ENCODE measurements around the gene SNX25.
"Not testable (repeated sequence)": the region's sequence is repeated elsewhere in the genome, so short reads cannot be mapped to it uniquely, and the experiment has no call there.

The SNX25 gene

DNA sequence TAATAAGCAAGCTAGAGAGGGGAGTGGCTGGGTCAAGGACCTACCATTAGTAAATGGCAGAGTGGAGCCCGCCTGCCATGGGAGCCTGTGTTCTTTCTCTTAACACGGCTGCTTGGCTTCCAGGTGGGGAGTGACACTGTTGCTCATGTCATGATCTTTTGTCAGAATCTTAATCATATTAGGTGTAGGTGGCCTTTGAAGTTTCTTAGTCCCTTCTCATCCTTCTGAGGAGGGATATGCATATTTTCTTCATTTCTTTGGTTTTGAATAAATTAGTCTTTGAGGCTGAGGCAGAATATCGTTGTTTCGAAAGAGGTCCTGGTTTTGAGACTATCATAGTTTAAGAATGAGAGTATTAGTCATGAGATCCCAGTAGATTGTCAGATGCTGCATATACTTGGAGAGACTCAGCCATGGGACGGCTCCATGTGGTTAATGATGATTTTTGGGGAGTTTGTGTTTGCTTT lies 28.9 kb downstream of the SNX25 start:
- ChIA-PET POLR2A (no interaction called here), CTCF (no interaction called here)
- DNase-seq (ENCODE audit: extremely low spot score) = no peak
- TF ChIP-seq ARNT (IDR thresholded peaks at IDR 0.05) = no peak
- TF ChIP-seq, protein P1, sequence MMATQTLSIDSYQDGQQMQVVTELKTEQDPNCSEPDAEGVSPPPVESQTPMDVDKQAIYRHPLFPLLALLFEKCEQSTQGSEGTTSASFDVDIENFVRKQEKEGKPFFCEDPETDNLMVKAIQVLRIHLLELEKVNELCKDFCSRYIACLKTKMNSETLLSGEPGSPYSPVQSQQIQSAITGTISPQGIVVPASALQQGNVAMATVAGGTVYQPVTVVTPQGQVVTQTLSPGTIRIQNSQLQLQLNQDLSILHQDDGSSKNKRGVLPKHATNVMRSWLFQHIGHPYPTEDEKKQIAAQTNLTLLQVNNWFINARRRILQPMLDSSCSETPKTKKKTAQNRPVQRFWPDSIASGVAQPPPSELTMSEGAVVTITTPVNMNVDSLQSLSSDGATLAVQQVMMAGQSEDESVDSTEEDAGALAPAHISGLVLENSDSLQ (IDR thresholded peaks at IDR 0.05) = no peak

DNA sequence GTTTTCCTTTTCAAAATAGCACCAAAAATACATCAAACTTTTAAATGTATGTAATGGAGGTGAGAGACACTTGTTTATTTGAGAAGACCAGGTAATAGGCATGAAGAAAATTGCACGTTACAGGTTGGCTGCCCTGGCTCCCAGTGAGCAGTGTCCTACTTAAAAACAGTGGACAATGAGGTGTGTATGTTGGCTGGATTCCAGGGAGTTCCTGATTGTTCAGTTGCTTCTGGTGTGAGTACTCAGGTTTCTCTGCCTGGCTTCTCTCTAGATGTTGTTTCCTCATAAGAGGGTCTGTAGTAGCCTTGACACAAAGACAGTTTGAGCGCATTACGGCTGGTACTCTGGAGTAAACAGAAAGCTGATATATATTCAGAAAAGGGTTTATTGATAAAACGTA lies 29.4 kb downstream of the SNX25 start:
- TF ChIP-seq TARDBP (IDR thresholded peaks at IDR 0.05) (no peak), LEF1 (IDR thresholded peaks at IDR 0.05; ENCODE audit: borderline replicate concordance) (no peak), BHLHE40 (IDR thresholded peaks at IDR 0.05; ENCODE audit: borderline replicate concordance) (no peak), FOXK2 (IDR thresholded peaks at IDR 0.05) (no peak), HDGF (IDR thresholded peaks at IDR 0.05; ENCODE audit: borderline replicate concordance) (no peak), FOXM1 (IDR thresholded peaks at IDR 0.05; ENCODE audit: borderline replicate concordance) (no peak), SP1 (IDR thresholded peaks at IDR 0.05) (no peak), ARNT (IDR thresholded peaks at IDR 0.05) (no peak), SUZ12 (IDR thresholded peaks at IDR 0.05) (no peak), NFRKB (IDR thresholded peaks at IDR 0.05) (no peak), ELF4 (IDR thresholded peaks at IDR 0.05) (no peak), FOXA1 (IDR thresholded peaks at IDR 0.05) (no peak), ZNF384 (IDR thresholded peaks at IDR 0.05) (no peak), CTBP1 (IDR thresholded peaks at IDR 0.05; ENCODE audit: borderline replicate concordance) (no peak), L3MBTL2 (conservative IDR thresholded peaks at IDR 0.05) (no peak)
- TF ChIP-seq, protein P1 (IDR thresholded peaks at IDR 0.05) = no peak
- ChIA-PET POLR2A (no interaction called here), CTCF (no interaction called here)
- DNase-seq (ENCODE audit: extremely low spot score) = no peak

- POLR2A ChIA-PET; DNase-seq (ENCODE audit: extremely low spot score); CTCF ChIA-PET: not testable (repeated sequence)
Observed at GRCh38 chr4:185240486-185240885, 31.1 kb downstream of the SNX25 start.

DNA sequence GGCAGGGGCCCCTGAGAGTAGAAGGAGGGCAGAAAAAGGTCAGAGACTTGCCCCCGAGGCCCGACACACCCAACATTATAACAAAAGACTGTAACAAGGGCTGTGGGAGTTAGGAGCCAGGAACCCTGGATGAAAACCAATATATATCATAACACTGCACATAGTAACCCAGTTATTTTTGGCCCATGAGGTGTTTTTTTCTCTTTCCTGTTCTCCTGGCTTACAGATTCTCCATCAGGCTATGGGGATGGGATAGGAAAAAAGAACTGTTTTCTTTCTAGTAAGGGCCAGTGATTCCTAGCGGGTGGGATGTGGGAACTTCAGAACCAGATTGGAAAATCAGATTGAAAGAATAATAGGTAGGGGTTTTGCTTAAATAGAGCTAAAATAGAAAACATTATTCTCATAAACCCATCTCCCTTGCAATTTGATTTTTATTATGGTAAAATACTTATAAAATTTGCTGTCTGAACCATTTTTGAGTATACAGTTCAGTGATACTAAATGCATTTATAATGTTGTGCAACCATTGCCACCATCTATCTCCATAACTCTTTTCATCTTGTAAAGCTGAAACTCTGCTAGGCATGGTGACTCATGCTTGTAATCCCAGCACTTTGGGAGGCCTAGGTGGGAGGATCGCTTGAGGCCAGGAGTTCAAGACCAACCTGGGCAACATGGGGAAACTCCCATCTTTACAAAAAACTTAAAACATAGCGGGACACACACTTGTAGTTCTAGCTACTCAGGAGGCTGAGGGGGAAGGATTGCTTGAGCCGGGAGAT lies 33.5 kb downstream of the SNX25 start:
- CTCF ChIA-PET = interaction anchor here (0.6 to 0.8 kb wide), 2 partner anchors 123 to 124 kb away, joined by 4 read pairs; no protein-coding TSS in a partner anchor
- DNase-seq (ENCODE audit: extremely low spot score) = no peak
- POLR2A ChIA-PET = interaction anchor here (0.6 kb wide), 1 partner anchor 1724 kb away, joined by 3 read pairs; no protein-coding TSS in a partner anchor

DNA sequence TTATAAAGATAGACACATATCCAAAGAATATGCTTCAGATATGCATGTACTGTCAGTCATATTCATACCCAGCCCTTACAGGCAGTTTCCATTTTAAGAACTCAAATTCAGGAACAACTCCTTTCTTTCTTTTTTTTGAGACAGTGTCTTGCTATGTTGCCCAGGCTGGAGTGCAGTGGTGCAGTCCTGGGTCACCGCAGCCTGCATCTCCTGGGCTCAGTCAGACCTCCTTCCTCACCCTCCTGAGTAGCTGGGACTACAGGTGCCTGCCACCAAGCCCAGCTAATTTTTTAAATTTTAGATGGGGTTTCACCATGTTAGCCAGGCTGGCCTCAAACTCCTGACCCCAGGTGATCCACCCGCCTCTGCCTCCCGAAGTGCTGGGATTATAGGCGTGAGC lies 34.5 kb downstream of the SNX25 start:
- ChIA-PET CTCF (no interaction called here), POLR2A (interaction anchor here (1.1 kb wide), 1 partner anchor 42 kb away, joined by 3 read pairs; no protein-coding TSS in a partner anchor)
- no peak for DNase-seq (ENCODE audit: extremely low spot score)
- TF ChIP-seq SUZ12 (IDR thresholded peaks at IDR 0.05) (no peak), TARDBP (IDR thresholded peaks at IDR 0.05) (no peak), CTBP1 (IDR thresholded peaks at IDR 0.05; ENCODE audit: borderline replicate concordance) (no peak), NFRKB (IDR thresholded peaks at IDR 0.05) (no peak), LEF1 (IDR thresholded peaks at IDR 0.05; ENCODE audit: borderline replicate concordance) (no peak), FOXM1 (IDR thresholded peaks at IDR 0.05; ENCODE audit: borderline replicate concordance) (no peak), HDGF (IDR thresholded peaks at IDR 0.05; ENCODE audit: borderline replicate concordance) (no peak), FOXA1 (IDR thresholded peaks at IDR 0.05) (no peak), L3MBTL2 (conservative IDR thresholded peaks at IDR 0.05) (no peak), ZNF384 (IDR thresholded peaks at IDR 0.05) (no peak), ARNT (IDR thresholded peaks at IDR 0.05) (no peak)
- TF ChIP-seq, protein P1 (IDR thresholded peaks at IDR 0.05) = no peak

More for the DNA sequence above, 33.5 kb downstream of the SNX25 start:
- no peak for TF ChIP-seq NFRKB (IDR thresholded peaks at IDR 0.05)
- TF ChIP-seq ARNT (IDR thresholded peaks at IDR 0.05) = no peak
- no peak for TF ChIP-seq ZNF384 (IDR thresholded peaks at IDR 0.05)
- TF ChIP-seq FOXK2 (IDR thresholded peaks at IDR 0.05) = no peak
- TF ChIP-seq BHLHE40 (IDR thresholded peaks at IDR 0.05; ENCODE audit: borderline replicate concordance) = no peak
- TF ChIP-seq TARDBP (IDR thresholded peaks at IDR 0.05) = no peak

GRCh38 chr4:185244763-185245162 lies 35.4 kb downstream of the SNX25 start:
- TF ChIP-seq FOXK2 (IDR thresholded peaks at IDR 0.05) (no peak), SUZ12 (IDR thresholded peaks at IDR 0.05) (no peak), ARNT (IDR thresholded peaks at IDR 0.05) (no peak), HDGF (IDR thresholded peaks at IDR 0.05; ENCODE audit: borderline replicate concordance) (no peak), NFRKB (IDR thresholded peaks at IDR 0.05) (no peak), BHLHE40 (IDR thresholded peaks at IDR 0.05; ENCODE audit: borderline replicate concordance) (no peak), L3MBTL2 (conservative IDR thresholded peaks at IDR 0.05) (no peak), LEF1 (IDR thresholded peaks at IDR 0.05; ENCODE audit: borderline replicate concordance) (no peak), TARDBP (IDR thresholded peaks at IDR 0.05) (no peak), FOXA1 (IDR thresholded peaks at IDR 0.05) (no peak), ELF4 (IDR thresholded peaks at IDR 0.05) (no peak), SP1 (IDR thresholded peaks at IDR 0.05) (no peak), CTBP1 (IDR thresholded peaks at IDR 0.05; ENCODE audit: borderline replicate concordance) (no peak), FOXM1 (IDR thresholded peaks at IDR 0.05; ENCODE audit: borderline replicate concordance) (no peak), ZNF384 (IDR thresholded peaks at IDR 0.05) (no peak)
- TF ChIP-seq, protein P1 (IDR thresholded peaks at IDR 0.05) = no peak
- DNase-seq (ENCODE audit: extremely low spot score) = no peak
- CTCF ChIA-PET = no interaction called here
- POLR2A ChIA-PET = no interaction called here

All from HEK293T (cell line).